Liver (tissue), 9 donors: ENCODE measurements around the gene PPIC. TPM values are rescaled to one million over a fixed set of nuclear protein-coding genes. Genes with fewer than 3 reads are reported as not detected.

ENCODE experiments used
- DNase-seq: peaks from one replicate; pipeline ENCODE4 v3.0.0-alpha.2; 2017; ENCODE audit warnings: low spot score
- H3K27ac ChIP-seq, 2 donors: one replicate each; pipeline ENCODE4 v1.7.0; 2013; ENCODE audit warnings: inconsistent platforms in 2 of 2, low read length in 2 of 2, control low read depth in 1 of 2, low read depth in 1 of 2, mild to moderate bottlenecking in 1 of 2
- H3K27me3 ChIP-seq, 4 donors: one replicate each; pipeline versions ENCODE4 v1.6.1 to v1.7.0; 2013; ENCODE audit warnings: low read length in 3 of 4, inconsistent platforms in 1 of 4, mild to moderate bottlenecking in 1 of 4, moderate library complexity in 1 of 4; ENCODE audit not compliant: control insufficient read depth in 4 of 4, insufficient read depth in 4 of 4
- H3K36me3 ChIP-seq, 4 donors: one replicate each; pipeline versions ENCODE4 v1.6.1 to v1.7.0; 2013; ENCODE audit warnings: low read length in 3 of 4, mild to moderate bottlenecking in 3 of 4, low read depth in 1 of 4, moderate library complexity in 1 of 4; ENCODE audit not compliant: control insufficient read depth in 4 of 4, insufficient read depth in 3 of 4
- H3K4me1 ChIP-seq, 4 donors: one replicate each; pipeline versions ENCODE4 v1.6.1 to v1.7.0; 2013; ENCODE audit warnings: low read length in 3 of 4, mild to moderate bottlenecking in 3 of 4, moderate library complexity in 1 of 4; ENCODE audit not compliant: control insufficient read depth in 4 of 4, insufficient read depth in 4 of 4
- H3K4me3 ChIP-seq, 3 donors: one replicate each; pipeline versions ENCODE4 v1.6.1 to v1.7.0; 2013; ENCODE audit warnings: low read length in 3 of 3, control low read depth in 1 of 3, low read depth in 1 of 3, mild to moderate bottlenecking in 1 of 3
- H3K9ac ChIP-seq, 2 donors: one replicate each; pipeline ENCODE4 v1.7.0; 2013; ENCODE audit warnings: low read length in 2 of 2, mild to moderate bottlenecking in 2 of 2, moderate library complexity in 2 of 2, control low read depth in 1 of 2, low read depth in 1 of 2
- H3K9me3 ChIP-seq, 4 donors: one replicate each; pipeline versions ENCODE4 v1.6.1 to v1.7.0; 2013; ENCODE audit warnings: low read length in 3 of 4; ENCODE audit not compliant: control insufficient read depth in 4 of 4
- EGR1 ChIP-seq, 2 donors: IDR thresholded peaks; 2 replicates each; pipeline ENCODE4 v1.6.1; 2016 to 2018; ENCODE audit warnings: antibody characterized with exemption in 2 of 2, low read depth in 2 of 2
- FOXA1 ChIP-seq: IDR thresholded peaks from 2 replicates; pipeline ENCODE4 v1.6.1; 2016; ENCODE audit warnings: antibody characterized with exemption
- FOXA2 ChIP-seq: IDR thresholded peaks from 2 replicates; pipeline ENCODE4 v1.6.1; 2016; ENCODE audit warnings: antibody characterized with exemption
- GABPA ChIP-seq, 2 donors: IDR thresholded peaks in 1 of 2; conservative IDR thresholded peaks in 1 of 2; 2 replicates each; pipeline ENCODE4 v1.6.1; 2016; ENCODE audit warnings: antibody characterized with exemption in 2 of 2, mild to moderate bottlenecking in 1 of 2, moderate library complexity in 1 of 2
- HNF4A ChIP-seq, 2 donors: conservative IDR thresholded peaks; 2 replicates each; pipeline ENCODE4 v1.6.1; 2016; ENCODE audit warnings: antibody characterized with exemption in 2 of 2, mild to moderate bottlenecking in 2 of 2
- HNF4G ChIP-seq: IDR thresholded peaks from 2 replicates; pipeline ENCODE4 v1.6.1; 2016; ENCODE audit warnings: antibody characterized with exemption
- JUND ChIP-seq, 2 donors: IDR thresholded peaks; 2 replicates each; pipeline ENCODE4 v1.6.1; 2016; ENCODE audit warnings: antibody characterized with exemption in 2 of 2
- NR2F2 ChIP-seq: IDR thresholded peaks from 2 replicates; pipeline ENCODE4 v1.6.1; 2016; ENCODE audit warnings: antibody characterized with exemption
- RAD21 ChIP-seq, 2 donors: IDR thresholded peaks; 2 replicates each; pipeline ENCODE4 v1.6.1; 2016; ENCODE audit warnings: antibody characterized with exemption in 2 of 2, mild to moderate bottlenecking in 2 of 2
- RXRA ChIP-seq, 2 donors: IDR thresholded peaks; 2 replicates each; pipeline ENCODE4 v1.6.1; 2017 to 2018; ENCODE audit warnings: antibody characterized with exemption in 2 of 2, mild to moderate bottlenecking in 1 of 2
- SP1 ChIP-seq: IDR thresholded peaks from 2 replicates; pipeline ENCODE4 v1.6.1; 2018; ENCODE audit warnings: antibody characterized with exemption, mild to moderate bottlenecking
- TAF1 ChIP-seq: conservative IDR thresholded peaks from 2 replicates; pipeline ENCODE4 v1.6.1; 2016; ENCODE audit warnings: antibody characterized with exemption, mild to moderate bottlenecking
- YY1 ChIP-seq: IDR thresholded peaks from 2 replicates; pipeline ENCODE4 v1.6.1; 2016; ENCODE audit warnings: antibody characterized with exemption, mild to moderate bottlenecking
- WGBS: extraction: QIAGEN DNeasy Blood & Tissue Kit; methylation state at CpG from one replicate; pipeline ENCODE4 v1.1.7; 2013; 5-methylcytosine and 5-hydroxymethylcytosine counted together
- polyA plus RNA-seq, 2 donors: library from polyadenylated mRNA; stranded (reverse) in 1 of 2; unstranded in 1 of 2; fragments of 200-250 nt in 1 of 2; fragments of >200 nt in 1 of 2; fragmentation: Nextera tagmentation in 1 of 2; extraction: Ambion mirVana in 1 of 2; gene quantifications; one replicate each; pipeline versions ENCODE4 v1.2.1 to v1.2.3, GENCODE V29; 2013 to 2015
- total RNA-seq, 2 donors: library from RNA; depleted of rRNA; stranded (reverse); fragments of >200 nt; gene quantifications; one replicate each; pipeline ENCODE4 v1.2.3, GENCODE V29; 2014
- TF ChIP-seq, protein P1 (sequence below): fragments of 150-350 bp; IDR thresholded peaks from 2 replicates; pipeline ENCODE4 v1.5.1; 2017; ENCODE audit warnings: improper control_type of control experiment, low read depth, low read length; ENCODE audit not compliant: missing input control
- TF ChIP-seq, protein P2 (sequence below): IDR thresholded peaks from 2 replicates; pipeline ENCODE4 v1.6.1; 2016; ENCODE audit warnings: antibody characterized with exemption, mild to moderate bottlenecking
- TF ChIP-seq, protein P3 (sequence below): IDR thresholded peaks from 2 replicates; pipeline ENCODE4 v1.6.1; 2016; ENCODE audit warnings: antibody characterized with exemption
- TF ChIP-seq, protein P4 (sequence below): IDR thresholded peaks from 2 replicates; pipeline ENCODE4 v1.6.1; 2016; ENCODE audit warnings: antibody characterized with exemption
- TF ChIP-seq, protein P5 (sequence below): IDR thresholded peaks from 2 replicates; pipeline ENCODE4 v1.6.1; 2016; ENCODE audit warnings: antibody characterized with exemption
- donor health status: healthy.
- donor health status: healthy.
- donor health status: healthy.
- donor health status: healthy.
- donor health status: healthy.

PPIC gene
- total and polyA plus RNA-seq, 4 donors: 13.3 to 26.3 (median 17.3) TPM

DNA sequence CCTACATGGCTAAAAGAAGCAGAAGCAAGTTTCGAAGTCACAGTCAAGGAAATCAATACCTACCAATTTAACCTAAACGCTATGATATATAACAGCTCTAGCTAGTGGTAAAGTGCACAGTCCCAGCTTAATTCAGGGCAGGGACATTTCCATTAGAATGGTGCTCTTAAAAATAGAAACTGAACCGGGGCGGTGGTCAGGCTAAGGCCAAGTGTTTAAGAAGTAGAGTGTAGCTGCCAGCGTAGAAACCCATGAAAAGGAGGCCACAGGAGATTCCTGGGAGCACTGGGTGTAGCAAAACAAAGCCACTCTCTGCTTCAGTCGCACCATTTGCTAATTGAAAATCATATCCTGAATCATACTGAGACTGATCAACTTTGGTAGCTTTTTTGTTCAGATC lies 28.8 kb downstream of the PPIC start:
- no peak overlapping the region for H3K9ac ChIP-seq
- H3K9me3 ChIP-seq: no peaks in the 10 kb centered on the region
- TF ChIP-seq RAD21 (IDR thresholded peaks at IDR 0.05) (no peak), JUND (IDR thresholded peaks at IDR 0.05) (no peak), SP1 (no peak), HNF4G (no peak), YY1 (no peak), NR2F2 (no peak), FOXA2 (no peak), EGR1 (IDR thresholded peaks at IDR 0.05; ENCODE audit: low read depth in 2 of 2) (no peak), RXRA (IDR thresholded peaks at IDR 0.05) (no peak), FOXA1 (no peak), TAF1 (no peak), HNF4A (conservative IDR thresholded peaks at IDR 0.05) (no peak), GABPA (IDR thresholded peaks at IDR 0.05 in 1 of 2, conservative IDR thresholded peaks at IDR 0.05 in 1 of 2) (no peak)
- TF ChIP-seq, protein P1, sequence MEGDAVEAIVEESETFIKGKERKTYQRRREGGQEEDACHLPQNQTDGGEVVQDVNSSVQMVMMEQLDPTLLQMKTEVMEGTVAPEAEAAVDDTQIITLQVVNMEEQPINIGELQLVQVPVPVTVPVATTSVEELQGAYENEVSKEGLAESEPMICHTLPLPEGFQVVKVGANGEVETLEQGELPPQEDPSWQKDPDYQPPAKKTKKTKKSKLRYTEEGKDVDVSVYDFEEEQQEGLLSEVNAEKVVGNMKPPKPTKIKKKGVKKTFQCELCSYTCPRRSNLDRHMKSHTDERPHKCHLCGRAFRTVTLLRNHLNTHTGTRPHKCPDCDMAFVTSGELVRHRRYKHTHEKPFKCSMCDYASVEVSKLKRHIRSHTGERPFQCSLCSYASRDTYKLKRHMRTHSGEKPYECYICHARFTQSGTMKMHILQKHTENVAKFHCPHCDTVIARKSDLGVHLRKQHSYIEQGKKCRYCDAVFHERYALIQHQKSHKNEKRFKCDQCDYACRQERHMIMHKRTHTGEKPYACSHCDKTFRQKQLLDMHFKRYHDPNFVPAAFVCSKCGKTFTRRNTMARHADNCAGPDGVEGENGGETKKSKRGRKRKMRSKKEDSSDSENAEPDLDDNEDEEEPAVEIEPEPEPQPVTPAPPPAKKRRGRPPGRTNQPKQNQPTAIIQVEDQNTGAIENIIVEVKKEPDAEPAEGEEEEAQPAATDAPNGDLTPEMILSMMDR: no peak
- TF ChIP-seq, protein P2, sequence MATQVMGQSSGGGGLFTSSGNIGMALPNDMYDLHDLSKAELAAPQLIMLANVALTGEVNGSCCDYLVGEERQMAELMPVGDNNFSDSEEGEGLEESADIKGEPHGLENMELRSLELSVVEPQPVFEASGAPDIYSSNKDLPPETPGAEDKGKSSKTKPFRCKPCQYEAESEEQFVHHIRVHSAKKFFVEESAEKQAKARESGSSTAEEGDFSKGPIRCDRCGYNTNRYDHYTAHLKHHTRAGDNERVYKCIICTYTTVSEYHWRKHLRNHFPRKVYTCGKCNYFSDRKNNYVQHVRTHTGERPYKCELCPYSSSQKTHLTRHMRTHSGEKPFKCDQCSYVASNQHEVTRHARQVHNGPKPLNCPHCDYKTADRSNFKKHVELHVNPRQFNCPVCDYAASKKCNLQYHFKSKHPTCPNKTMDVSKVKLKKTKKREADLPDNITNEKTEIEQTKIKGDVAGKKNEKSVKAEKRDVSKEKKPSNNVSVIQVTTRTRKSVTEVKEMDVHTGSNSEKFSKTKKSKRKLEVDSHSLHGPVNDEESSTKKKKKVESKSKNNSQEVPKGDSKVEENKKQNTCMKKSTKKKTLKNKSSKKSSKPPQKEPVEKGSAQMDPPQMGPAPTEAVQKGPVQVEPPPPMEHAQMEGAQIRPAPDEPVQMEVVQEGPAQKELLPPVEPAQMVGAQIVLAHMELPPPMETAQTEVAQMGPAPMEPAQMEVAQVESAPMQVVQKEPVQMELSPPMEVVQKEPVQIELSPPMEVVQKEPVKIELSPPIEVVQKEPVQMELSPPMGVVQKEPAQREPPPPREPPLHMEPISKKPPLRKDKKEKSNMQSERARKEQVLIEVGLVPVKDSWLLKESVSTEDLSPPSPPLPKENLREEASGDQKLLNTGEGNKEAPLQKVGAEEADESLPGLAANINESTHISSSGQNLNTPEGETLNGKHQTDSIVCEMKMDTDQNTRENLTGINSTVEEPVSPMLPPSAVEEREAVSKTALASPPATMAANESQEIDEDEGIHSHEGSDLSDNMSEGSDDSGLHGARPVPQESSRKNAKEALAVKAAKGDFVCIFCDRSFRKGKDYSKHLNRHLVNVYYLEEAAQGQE: no peak
- TF ChIP-seq, protein P3, sequence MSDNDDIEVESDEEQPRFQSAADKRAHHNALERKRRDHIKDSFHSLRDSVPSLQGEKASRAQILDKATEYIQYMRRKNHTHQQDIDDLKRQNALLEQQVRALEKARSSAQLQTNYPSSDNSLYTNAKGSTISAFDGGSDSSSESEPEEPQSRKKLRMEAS: no peak
- TF ChIP-seq, protein P4, sequence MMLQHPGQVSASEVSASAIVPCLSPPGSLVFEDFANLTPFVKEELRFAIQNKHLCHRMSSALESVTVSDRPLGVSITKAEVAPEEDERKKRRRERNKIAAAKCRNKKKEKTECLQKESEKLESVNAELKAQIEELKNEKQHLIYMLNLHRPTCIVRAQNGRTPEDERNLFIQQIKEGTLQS: no peak
- TF ChIP-seq, protein P5, sequence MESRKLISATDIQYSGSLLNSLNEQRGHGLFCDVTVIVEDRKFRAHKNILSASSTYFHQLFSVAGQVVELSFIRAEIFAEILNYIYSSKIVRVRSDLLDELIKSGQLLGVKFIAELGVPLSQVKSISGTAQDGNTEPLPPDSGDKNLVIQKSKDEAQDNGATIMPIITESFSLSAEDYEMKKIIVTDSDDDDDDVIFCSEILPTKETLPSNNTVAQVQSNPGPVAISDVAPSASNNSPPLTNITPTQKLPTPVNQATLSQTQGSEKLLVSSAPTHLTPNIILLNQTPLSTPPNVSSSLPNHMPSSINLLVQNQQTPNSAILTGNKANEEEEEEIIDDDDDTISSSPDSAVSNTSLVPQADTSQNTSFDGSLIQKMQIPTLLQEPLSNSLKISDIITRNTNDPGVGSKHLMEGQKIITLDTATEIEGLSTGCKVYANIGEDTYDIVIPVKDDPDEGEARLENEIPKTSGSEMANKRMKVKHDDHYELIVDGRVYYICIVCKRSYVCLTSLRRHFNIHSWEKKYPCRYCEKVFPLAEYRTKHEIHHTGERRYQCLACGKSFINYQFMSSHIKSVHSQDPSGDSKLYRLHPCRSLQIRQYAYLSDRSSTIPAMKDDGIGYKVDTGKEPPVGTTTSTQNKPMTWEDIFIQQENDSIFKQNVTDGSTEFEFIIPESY: no peak
- H3K27ac ChIP-seq: no peak overlapping the region
- H3K36me3 ChIP-seq: no peaks in the 10 kb centered on the region
- H3K27me3 ChIP-seq: no peaks in the 10 kb centered on the region
- DNase-seq: no peak
- no peak overlapping the region for H3K4me3 ChIP-seq
- no peaks in the 10 kb centered on the region for H3K4me1 ChIP-seq
- WGBS: 95% methylated on average over 6 of the region's 6 CpGs
